HFFc6 (cell line): ENCODE measurements around the gene SPTLC3. TPM values are rescaled to one million over a fixed set of nuclear protein-coding genes. Genes with fewer than 3 reads are reported as not detected.

Source experiments
- DNase-seq: peaks from one replicate; pipeline ENCODE4 v3.0.0-alpha.2; 2018
- H3K27ac Mint-ChIP-seq: 2 replicates; pipeline ENCODE4 v1.8.0; 2020; ENCODE audit warnings: mild to moderate bottlenecking, mixed read lengths
- H3K27me3 Mint-ChIP-seq: 2 replicates; pipeline ENCODE4 v1.8.0; 2021; ENCODE audit warnings: mild to moderate bottlenecking, moderate library complexity, mixed read lengths; ENCODE audit not compliant: insufficient read depth
- H3K36me3 Mint-ChIP-seq: 2 replicates; pipeline ENCODE4 v1.8.0; 2021; ENCODE audit warnings: low read depth, mixed read lengths
- H3K4me1 Mint-ChIP-seq: 2 replicates; pipeline ENCODE4 v1.8.0; 2020; ENCODE audit warnings: low read depth, mixed read lengths
- H3K4me3 Mint-ChIP-seq: 2 replicates; pipeline ENCODE4 v1.8.0; 2020; ENCODE audit warnings: mild to moderate bottlenecking, moderate library complexity, mixed read lengths
- H3K9me3 Mint-ChIP-seq: 2 replicates; pipeline ENCODE4 v1.8.0; 2020; ENCODE audit warnings: mild to moderate bottlenecking, mixed read lengths
- total RNA-seq, 6 experiments: library from RNA; stranded (reverse); fragmentation: NEBNext Ultra II Directional; extraction: Animal tissue kit (Norgen Biotek cat#: 25700); gene quantifications; 2 replicates in 1 of 6; 3 replicates in 5 of 6; pipeline ENCODE4 v1.2.3, GENCODE V29; 2021
- TF ChIP-seq, protein P1 (sequence below): fragments of 200-600 bp; sonication (generic); IDR thresholded peaks from 2 replicates; pipeline ENCODE4 v1.5.0; 2021; ENCODE audit warnings: antibody characterized with exemption, mild to moderate bottlenecking

SPTLC3 gene
- total RNA-seq, 6 experiments from 2014 or later, result not detected

DNA sequence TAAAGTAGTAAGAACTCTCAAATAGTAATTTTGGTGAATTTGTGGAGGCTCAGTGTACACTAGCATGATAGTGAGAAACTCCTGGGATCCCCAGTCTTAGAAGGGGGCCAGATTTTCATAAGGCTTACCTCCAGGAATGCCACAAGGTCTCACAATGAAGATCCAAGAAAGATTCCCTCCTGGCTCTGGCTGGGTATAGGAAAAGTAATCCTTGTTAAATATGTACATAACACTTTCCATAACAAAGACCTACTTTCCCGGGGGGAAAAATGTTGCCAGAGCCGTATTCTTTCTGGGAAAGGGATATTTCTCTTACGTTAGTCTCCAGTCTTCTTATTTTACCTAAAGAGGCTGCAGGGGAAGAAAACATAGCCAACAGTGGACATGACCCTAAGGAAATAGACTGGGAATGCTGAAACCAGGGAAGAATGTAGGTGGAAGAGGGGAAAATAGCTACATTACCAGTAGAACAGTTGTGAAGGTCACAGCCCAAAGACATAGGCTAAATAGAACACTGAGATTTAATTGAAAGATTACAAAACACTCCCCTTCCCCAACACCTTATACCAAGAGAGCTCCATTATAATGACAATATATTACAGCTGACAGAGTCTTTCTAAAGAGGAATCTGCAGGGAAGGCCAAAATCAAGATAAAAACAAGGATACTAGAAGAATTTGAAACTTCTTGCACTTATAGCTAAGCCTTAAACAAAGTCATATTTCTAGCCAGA is 177.4 kb downstream of the SPTLC3 start:
- H3K36me3 Mint-ChIP-seq, result no peaks in the 10 kb centered on the region
- H3K4me1 Mint-ChIP-seq, result no peaks in the 10 kb centered on the region
- TF ChIP-seq, protein P1, sequence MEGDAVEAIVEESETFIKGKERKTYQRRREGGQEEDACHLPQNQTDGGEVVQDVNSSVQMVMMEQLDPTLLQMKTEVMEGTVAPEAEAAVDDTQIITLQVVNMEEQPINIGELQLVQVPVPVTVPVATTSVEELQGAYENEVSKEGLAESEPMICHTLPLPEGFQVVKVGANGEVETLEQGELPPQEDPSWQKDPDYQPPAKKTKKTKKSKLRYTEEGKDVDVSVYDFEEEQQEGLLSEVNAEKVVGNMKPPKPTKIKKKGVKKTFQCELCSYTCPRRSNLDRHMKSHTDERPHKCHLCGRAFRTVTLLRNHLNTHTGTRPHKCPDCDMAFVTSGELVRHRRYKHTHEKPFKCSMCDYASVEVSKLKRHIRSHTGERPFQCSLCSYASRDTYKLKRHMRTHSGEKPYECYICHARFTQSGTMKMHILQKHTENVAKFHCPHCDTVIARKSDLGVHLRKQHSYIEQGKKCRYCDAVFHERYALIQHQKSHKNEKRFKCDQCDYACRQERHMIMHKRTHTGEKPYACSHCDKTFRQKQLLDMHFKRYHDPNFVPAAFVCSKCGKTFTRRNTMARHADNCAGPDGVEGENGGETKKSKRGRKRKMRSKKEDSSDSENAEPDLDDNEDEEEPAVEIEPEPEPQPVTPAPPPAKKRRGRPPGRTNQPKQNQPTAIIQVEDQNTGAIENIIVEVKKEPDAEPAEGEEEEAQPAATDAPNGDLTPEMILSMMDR, result no peak
- H3K4me3 Mint-ChIP-seq, result no peak overlapping the region
- H3K27me3 Mint-ChIP-seq, result no peaks in the 10 kb centered on the region
- peaks cover 21% of the 10 kb centered on the region for H3K9me3 Mint-ChIP-seq
- no peak overlapping the region for H3K27ac Mint-ChIP-seq
- no peak for DNase-seq

DNA sequence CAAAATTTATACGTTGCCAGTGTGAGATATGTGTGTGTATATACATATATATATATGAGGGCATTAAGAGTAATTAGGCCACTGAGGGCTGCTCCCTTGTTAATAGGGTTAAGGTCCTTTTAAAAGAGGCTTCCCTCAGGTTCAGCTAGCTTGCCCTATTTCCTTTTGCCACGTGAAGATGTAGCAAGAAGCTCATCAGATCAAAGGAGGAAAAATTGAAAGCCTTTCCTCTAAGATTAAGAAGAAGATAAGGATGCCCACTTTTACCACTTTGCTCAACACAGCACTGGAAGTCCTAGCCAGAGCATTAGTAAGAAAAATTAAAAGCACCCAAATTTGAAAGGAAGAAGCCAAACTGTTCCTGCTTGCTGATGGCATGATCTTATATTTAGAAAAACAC is 179.1 kb downstream of the SPTLC3 start:
- Mint-ChIP-seq H3K27me3 (no peaks in the 10 kb centered on the region), H3K9me3 (peaks cover 8% of the 10 kb centered on the region), H3K4me3 (no peak overlapping the region), H3K27ac (no peak overlapping the region), H3K4me1 (no peaks in the 10 kb centered on the region), H3K36me3 (no peaks in the 10 kb centered on the region)
- no peak for DNase-seq
- TF ChIP-seq, protein P1, result no peak

DNA sequence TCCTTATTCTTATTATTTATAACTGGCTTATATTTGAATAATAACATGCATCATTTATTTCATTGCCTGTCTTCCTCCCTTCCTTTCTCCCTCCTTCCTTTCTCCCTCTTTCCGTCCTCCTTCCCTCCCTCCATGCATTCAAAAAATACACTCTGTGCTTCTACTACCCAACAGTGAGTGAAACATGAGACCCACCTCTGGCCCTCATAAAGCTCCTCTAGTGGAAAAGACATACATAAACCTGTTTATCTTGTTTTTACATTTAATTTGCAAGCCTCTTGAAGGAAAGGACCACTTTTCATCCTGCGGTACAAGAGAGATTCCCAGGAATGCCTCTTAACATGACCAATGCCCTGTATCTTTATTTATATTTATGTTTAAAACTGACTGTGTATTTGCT is 190.5 kb downstream of the SPTLC3 start:
- no peaks in the 10 kb centered on the region; the same call in 1 of the 2 replicates for H3K9me3 Mint-ChIP-seq
- TF ChIP-seq, protein P1, result no peak
- H3K36me3 Mint-ChIP-seq, result no peaks in the 10 kb centered on the region
- peaks cover 3% of the 10 kb centered on the region for H3K27me3 Mint-ChIP-seq
- no peak overlapping the region for H3K4me3 Mint-ChIP-seq
- no peak for DNase-seq
- H3K27ac Mint-ChIP-seq, result no peak overlapping the region
- H3K4me1 Mint-ChIP-seq, result no peaks in the 10 kb centered on the region

DNA sequence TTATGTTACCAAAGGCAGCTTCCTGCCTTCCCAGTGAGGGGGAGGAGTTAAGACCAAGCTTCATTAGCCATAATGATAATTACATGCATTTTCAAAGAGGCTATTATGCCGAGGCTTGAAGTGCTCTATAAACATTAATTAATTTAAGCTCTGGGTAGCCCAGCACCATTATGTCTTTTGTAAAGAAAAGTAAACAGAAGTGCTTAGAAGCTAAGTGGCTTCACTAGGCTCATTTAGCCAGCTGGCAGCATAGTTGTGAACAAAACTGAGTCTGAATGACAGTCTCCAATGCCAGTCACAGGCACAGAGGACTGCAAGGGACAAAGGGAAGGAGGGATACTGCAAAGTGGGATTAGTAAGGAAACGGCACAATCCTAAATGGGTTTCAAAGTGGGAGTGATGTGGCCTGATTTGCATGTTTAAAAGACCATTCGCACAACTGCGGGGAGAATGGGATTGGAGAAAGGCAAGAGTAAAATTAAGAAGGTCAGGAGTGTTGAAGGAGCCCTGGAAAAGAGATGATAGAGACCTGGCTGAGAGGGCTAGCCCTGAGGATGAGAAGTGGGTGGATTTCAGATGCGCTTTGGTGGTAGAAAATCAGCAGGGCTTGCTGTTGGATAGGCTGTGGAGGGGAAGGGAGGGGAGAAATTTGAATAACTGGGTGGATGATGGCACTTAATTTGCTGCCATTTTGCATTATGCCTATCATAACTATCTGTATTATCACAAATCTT is 192.2 kb downstream of the SPTLC3 start:
- H3K27me3 Mint-ChIP-seq, result peaks cover 3% of the 10 kb centered on the region
- H3K4me1 Mint-ChIP-seq, result no peaks in the 10 kb centered on the region
- H3K27ac Mint-ChIP-seq, result no peak overlapping the region
- H3K4me3 Mint-ChIP-seq, result no peak overlapping the region
- TF ChIP-seq, protein P1, result no peak
- no peaks in the 10 kb centered on the region for H3K36me3 Mint-ChIP-seq
- no peak for DNase-seq
- H3K9me3 Mint-ChIP-seq, result no peaks in the 10 kb centered on the region; the same call in 1 of the 2 replicates

DNA sequence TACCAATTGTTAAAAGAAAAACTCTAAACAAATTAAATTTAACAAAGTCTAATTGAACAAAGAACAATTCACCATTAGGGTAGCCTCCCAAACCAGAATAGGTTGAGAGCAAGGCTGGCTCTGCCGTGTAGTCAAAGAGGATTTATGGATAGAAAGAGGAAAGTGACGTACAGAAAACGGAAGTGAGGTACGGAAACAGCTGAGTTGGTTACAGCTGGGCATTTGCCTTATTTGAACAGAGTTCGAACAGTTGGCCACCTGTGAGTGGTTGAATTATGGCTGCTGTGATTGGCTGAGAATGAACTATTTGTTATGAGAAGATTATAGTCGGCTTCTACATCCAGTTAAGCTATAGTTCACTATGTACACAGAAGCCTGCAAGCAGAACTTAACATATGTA is 193.8 kb downstream of the SPTLC3 start:
- H3K36me3 Mint-ChIP-seq, result no peaks in the 10 kb centered on the region
- TF ChIP-seq, protein P1, result no peak
- H3K4me3 Mint-ChIP-seq, result no peak overlapping the region
- no peak for DNase-seq
- no peaks in the 10 kb centered on the region; the same call in 1 of the 2 replicates for H3K9me3 Mint-ChIP-seq
- H3K27ac Mint-ChIP-seq, result no peak overlapping the region
- H3K4me1 Mint-ChIP-seq, result no peaks in the 10 kb centered on the region
- H3K27me3 Mint-ChIP-seq, result peaks cover 3% of the 10 kb centered on the region
